ENCODE data around the gene PTPN6.

DNA sequence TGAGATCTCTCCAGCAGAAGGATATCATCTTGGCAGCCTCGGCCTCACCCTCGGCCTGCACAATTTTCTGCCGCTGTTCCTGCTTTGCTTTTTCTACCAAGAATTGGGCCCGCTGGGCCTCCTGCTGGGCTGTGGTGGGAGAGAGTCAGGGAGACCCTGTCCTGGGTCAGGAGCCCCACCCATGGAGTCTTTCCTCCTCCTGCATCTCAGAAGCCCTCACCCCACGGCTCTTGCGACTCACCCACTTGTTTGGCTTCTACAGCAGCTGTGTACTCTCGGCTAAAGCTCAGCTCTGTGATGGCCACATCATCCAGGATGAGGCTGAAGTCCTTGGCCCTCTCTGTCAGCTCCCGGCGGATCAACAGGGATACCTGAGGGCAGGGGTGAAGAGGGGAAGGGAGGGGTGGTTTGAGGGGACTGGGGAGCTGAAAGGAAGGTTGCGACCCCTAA is 16.5 kb downstream of the PTPN6 start:
- TF ChIP-seq, protein P1, sequence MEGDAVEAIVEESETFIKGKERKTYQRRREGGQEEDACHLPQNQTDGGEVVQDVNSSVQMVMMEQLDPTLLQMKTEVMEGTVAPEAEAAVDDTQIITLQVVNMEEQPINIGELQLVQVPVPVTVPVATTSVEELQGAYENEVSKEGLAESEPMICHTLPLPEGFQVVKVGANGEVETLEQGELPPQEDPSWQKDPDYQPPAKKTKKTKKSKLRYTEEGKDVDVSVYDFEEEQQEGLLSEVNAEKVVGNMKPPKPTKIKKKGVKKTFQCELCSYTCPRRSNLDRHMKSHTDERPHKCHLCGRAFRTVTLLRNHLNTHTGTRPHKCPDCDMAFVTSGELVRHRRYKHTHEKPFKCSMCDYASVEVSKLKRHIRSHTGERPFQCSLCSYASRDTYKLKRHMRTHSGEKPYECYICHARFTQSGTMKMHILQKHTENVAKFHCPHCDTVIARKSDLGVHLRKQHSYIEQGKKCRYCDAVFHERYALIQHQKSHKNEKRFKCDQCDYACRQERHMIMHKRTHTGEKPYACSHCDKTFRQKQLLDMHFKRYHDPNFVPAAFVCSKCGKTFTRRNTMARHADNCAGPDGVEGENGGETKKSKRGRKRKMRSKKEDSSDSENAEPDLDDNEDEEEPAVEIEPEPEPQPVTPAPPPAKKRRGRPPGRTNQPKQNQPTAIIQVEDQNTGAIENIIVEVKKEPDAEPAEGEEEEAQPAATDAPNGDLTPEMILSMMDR (IDR thresholded peaks at IDR 0.05 in 2 of 3, conservative IDR thresholded peaks at IDR 0.05 in 1 of 3; ENCODE audit: insufficient read depth in 2 of 3, low read depth in 1 of 3, low read length in 3 of 3): no peak
- no peak for TF ChIP-seq EZH2 (IDR thresholded peaks at IDR 0.05; ENCODE audit: borderline replicate concordance, low read depth, low read length)
- TF ChIP-seq FOXJ3 (CRISPR knock-in tag; IDR thresholded peaks at IDR 0.05): no peak
- TF ChIP-seq, protein P2, sequence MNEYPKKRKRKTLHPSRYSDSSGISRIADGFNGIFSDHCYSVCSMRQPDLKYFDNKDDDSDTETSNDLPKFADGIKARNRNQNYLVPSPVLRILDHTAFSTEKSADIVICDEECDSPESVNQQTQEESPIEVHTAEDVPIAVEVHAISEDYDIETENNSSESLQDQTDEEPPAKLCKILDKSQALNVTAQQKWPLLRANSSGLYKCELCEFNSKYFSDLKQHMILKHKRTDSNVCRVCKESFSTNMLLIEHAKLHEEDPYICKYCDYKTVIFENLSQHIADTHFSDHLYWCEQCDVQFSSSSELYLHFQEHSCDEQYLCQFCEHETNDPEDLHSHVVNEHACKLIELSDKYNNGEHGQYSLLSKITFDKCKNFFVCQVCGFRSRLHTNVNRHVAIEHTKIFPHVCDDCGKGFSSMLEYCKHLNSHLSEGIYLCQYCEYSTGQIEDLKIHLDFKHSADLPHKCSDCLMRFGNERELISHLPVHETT (CRISPR knock-in tag; conservative IDR thresholded peaks at IDR 0.05 in 1 of 2, IDR thresholded peaks at IDR 0.05 in 1 of 2): no peak
- no peak for TF ChIP-seq POLR2A (conservative IDR thresholded peaks at IDR 0.05)
- no peak for TF ChIP-seq POLR2AphosphoS5 (IDR thresholded peaks at IDR 0.05; ENCODE audit: control insufficient read depth, insufficient read depth, low read depth, low read length)
- no peak for TF ChIP-seq TAF1 (IDR thresholded peaks at IDR 0.05; ENCODE audit: control insufficient read depth, extremely low read depth, insufficient read depth, low read length, severe bottlenecking)
- no peak for TF ChIP-seq SMARCA4 (IDR thresholded peaks at IDR 0.05)
- TF ChIP-seq, protein P3, sequence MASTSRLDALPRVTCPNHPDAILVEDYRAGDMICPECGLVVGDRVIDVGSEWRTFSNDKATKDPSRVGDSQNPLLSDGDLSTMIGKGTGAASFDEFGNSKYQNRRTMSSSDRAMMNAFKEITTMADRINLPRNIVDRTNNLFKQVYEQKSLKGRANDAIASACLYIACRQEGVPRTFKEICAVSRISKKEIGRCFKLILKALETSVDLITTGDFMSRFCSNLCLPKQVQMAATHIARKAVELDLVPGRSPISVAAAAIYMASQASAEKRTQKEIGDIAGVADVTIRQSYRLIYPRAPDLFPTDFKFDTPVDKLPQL (IDR thresholded peaks at IDR 0.05; ENCODE audit: extremely low read depth, insufficient read length): no peak
- TF ChIP-seq EP300 (IDR thresholded peaks at IDR 0.05; ENCODE audit: low read length): no peak
- TF ChIP-seq RCOR1 (IDR thresholded peaks at IDR 0.05; ENCODE audit: borderline replicate concordance in 1 of 2, low read depth in 2 of 2, low read length in 2 of 2): no peak
- TF ChIP-seq KDM1A (IDR thresholded peaks at IDR 0.05): no peak
- TF ChIP-seq, protein P4, sequence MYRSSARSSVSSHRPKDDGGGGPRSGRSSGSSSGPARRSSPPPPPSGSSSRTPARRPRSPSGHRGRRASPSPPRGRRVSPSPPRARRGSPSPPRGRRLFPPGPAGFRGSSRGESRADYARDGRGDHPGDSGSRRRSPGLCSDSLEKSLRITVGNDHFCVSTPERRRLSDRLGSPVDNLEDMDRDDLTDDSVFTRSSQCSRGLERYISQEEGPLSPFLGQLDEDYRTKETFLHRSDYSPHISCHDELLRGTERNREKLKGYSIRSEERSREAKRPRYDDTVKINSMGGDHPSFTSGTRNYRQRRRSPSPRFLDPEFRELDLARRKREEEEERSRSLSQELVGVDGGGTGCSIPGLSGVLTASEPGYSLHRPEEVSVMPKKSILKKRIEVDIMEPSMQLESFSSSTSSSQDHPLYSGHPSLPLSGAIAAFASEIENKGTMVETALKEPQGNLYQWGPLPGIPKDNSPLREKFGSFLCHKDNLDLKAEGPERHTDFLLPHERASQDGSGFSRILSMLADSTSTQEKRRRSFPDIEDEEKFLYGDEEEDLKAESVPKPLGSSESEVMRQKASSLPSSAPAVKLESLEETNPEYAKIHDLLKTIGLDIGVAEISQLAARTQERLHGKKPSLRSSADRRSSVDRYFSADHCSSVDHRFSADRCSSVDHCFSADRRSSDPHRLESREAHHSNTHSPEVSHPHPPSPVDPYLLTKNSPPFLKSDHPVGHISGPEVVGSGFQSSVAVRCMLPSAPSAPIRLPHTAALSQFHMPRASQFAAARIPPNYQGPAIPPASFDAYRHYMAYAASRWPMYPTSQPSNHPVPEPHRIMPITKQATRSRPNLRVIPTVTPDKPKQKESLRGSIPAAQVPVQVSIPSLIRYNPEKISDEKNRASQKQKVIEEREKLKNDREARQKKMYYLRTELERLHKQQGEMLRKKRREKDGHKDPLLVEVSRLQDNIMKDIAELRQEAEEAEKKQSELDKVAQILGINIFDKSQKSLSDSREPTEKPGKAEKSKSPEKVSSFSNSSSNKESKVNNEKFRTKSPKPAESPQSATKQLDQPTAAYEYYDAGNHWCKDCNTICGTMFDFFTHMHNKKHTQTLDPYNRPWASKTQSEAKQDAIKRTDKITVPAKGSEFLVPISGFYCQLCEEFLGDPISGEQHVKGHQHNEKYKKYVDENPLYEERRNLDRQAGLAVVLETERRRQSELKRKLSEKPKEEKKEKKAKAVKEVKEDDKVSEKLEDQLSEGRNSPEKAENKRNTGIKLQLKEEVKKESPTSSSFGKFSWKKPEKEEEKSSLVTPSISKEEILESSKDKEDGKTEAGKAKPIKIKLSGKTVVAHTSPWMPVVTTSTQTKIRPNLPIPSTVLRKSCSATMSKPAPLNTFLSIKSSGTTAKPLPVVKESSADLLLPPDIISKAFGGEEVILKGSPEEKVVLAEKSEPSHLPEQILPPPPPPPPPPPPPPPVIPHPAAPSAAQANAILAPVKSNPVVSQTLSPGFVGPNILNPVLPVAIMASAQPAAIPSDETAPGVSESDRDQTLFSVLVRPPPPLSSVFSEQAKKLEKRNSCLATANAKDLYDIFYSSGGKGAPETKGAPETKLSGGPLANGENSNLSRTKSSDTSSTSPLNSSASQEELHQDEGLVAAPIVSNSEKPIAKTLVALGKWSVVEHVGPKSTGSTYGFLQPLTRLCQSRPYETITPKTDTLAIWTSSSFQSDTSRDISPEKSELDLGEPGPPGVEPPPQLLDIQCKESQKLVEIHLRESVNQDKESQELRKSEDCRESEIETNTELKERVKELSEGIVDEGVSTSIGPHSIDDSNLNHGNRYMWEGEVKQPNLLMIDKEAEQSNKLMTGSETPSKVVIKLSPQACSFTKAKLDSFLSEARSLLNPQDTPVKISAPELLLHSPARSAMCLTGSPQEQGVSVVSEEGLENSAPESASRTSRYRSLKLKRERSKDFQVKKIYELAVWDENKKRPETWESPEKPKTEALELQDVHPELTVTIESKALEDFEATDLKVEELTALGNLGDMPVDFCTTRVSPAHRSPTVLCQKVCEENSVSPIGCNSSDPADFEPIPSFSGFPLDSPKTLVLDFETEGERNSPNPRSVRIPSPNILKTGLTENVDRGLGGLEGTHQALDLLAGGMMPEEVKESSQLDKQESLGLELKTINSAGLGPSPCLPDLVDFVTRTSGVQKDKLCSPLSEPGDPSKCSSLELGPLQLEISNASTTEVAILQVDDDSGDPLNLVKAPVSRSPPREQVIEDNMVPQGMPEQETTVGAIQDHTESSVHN (IDR thresholded peaks at IDR 0.05; ENCODE audit: borderline replicate concordance in 1 of 2, low read depth in 1 of 2): no peak
- TF ChIP-seq, protein P5, sequence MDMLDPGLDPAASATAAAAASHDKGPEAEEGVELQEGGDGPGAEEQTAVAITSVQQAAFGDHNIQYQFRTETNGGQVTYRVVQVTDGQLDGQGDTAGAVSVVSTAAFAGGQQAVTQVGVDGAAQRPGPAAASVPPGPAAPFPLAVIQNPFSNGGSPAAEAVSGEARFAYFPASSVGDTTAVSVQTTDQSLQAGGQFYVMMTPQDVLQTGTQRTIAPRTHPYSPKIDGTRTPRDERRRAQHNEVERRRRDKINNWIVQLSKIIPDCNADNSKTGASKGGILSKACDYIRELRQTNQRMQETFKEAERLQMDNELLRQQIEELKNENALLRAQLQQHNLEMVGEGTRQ (CRISPR knock-in tag; IDR thresholded peaks at IDR 0.05): no peak

Data from K562 (cell line).